NCI-H1436 treated with DMSO at 0.1 percent for 48 hours (cell line): ENCODE results near the gene FRRS1.

Experiments
- DNase-seq: peaks from one replicate; lab custom pipeline; 2025; lab: John Stamatoyannopoulos, UW

Gene FRRS1

GRCh38 chr1:99675994-99676393 lies 90.4 kb downstream of the FRRS1 start:
- no peak for DNase-seq

- DNase-seq: no peak
These were observed 91.1 kb downstream of the FRRS1 start for GRCh38 chr1:99675292-99675691.

- DNase-seq: peak; percentile 33
These were observed 92.0 kb downstream of the FRRS1 start for GRCh38 chr1:99674115-99675064.

- DNase-seq: no peak
These were observed 93.1 kb downstream of the FRRS1 start for GRCh38 chr1:99673315-99673714.

- DNase-seq: no peak
These were observed 93.8 kb downstream of the FRRS1 start for GRCh38 chr1:99672530-99673213.

- no peak for DNase-seq
These were observed 94.4 kb downstream of the FRRS1 start for GRCh38 chr1:99672038-99672437.

GRCh38 chr1:99670583-99670982 lies 95.9 kb downstream of the FRRS1 start:
- no peak for DNase-seq

GRCh38 chr1:99669821-99670220 lies 96.6 kb downstream of the FRRS1 start:
- no peak for DNase-seq

GRCh38 chr1:99669376-99669775 lies 97.1 kb downstream of the FRRS1 start:
- no peak for DNase-seq

- DNase-seq: no peak
These were observed 101.2 kb downstream of the FRRS1 start for GRCh38 chr1:99665212-99665611.

- DNase-seq: no peak
These were observed 102.9 kb downstream of the FRRS1 start for GRCh38 chr1:99663501-99663900.

- no peak for DNase-seq
These were observed 103.8 kb downstream of the FRRS1 start for GRCh38 chr1:99662539-99663080.

GRCh38 chr1:99661780-99662179 lies 104.7 kb downstream of the FRRS1 start:
- DNase-seq: no peak

- no peak for DNase-seq
These were observed 105.9 kb downstream of the FRRS1 start for GRCh38 chr1:99660496-99660895.

GRCh38 chr1:99659755-99660210 lies 106.7 kb downstream of the FRRS1 start:
- DNase-seq: no peak
